Stomach smooth muscle (tissue), 2 donors: ENCODE results near the gene CYB5R2.

ENCODE experiments used
- H3K27ac ChIP-seq: one replicate; pipeline ENCODE4 v1.7.0; 2013; ENCODE audit warnings: mild to moderate bottlenecking, low read length, inconsistent platforms
- H3K27me3 ChIP-seq, 2 donors: one replicate each; pipeline ENCODE4 v1.7.0; 2013; ENCODE audit warnings: low read length in 2 of 2; ENCODE audit not compliant: insufficient read depth in 2 of 2, control insufficient read depth in 1 of 2
- H3K36me3 ChIP-seq, 2 donors: one replicate each; pipeline ENCODE4 v1.7.0; 2013; ENCODE audit warnings: low read length in 2 of 2; ENCODE audit not compliant: control insufficient read depth in 2 of 2, insufficient read depth in 2 of 2
- H3K4me1 ChIP-seq: one replicate; pipeline ENCODE4 v1.7.0; 2013; ENCODE audit warnings: low read length; ENCODE audit not compliant: control insufficient read depth, insufficient read depth
- H3K4me3 ChIP-seq, 2 donors: one replicate each; pipeline ENCODE4 v1.7.0; 2013; ENCODE audit warnings: low read length in 2 of 2
- H3K9ac ChIP-seq, 2 donors: one replicate each; pipeline ENCODE4 v1.7.0; 2013; ENCODE audit warnings: low read length in 2 of 2, mild to moderate bottlenecking in 1 of 2
- H3K9me3 ChIP-seq, 2 donors: one replicate each; pipeline ENCODE4 v1.7.0; 2013; ENCODE audit warnings: low read length in 2 of 2; ENCODE audit not compliant: control insufficient read depth in 2 of 2
- donor health status: healthy.
- donor health status: Pancreatic carcinoma.

The CYB5R2 gene

DNA sequence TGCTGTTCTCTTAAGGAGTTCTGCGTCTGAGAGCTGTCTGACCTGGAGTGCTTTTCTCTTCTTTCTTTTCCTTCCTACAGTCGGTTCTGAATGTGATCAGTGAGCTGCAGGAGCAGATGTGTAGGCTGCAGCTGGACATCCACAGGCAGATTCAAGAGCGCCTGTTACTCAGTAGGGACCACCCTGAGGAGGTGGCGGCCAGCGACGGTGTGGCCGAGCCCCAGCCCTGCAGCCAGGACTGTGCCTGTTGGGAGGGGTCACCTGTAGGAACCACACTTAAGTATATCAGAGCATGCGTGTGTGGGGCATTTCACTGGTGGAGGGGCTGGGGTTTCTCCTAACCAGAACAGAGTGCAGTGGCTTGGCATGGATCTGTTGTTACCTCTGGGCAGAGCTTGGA lies 56.3 kb downstream of the CYB5R2 start:
- Histone ChIP-seq H3K27me3 (no peaks in the 10 kb centered on the region), H3K9me3 (no peaks in the 10 kb centered on the region), H3K4me1 (no peaks in the 10 kb centered on the region), H3K36me3 (peaks cover 0 to 2% of the 10 kb centered on the region in 2 donors), H3K9ac (no peak overlapping the region), H3K4me3 (no peak overlapping the region), H3K27ac (no peak overlapping the region)
